Activated T-cell treated with anti-CD3 and anti-CD28 coated beads for 48 hours (primary cell): ENCODE measurements around the gene MRPL1.
"Not testable (repeated sequence)": the region's sequence is repeated elsewhere in the genome, so short reads cannot be mapped to it uniquely, and the experiment has no call there.

Experiments used
- DNase-seq: peaks from one replicate; pipeline ENCODE4 v3.0.0-alpha.2; 2020; ENCODE audit warnings: low read depth

MRPL1 gene

GRCh38 chr4:77849278-77849965, 13.2 kb upstream of the MRPL1 start:
- DNase-seq, result no peak

- DNase-seq, result peak; percentile 45
Measured at GRCh38 chr4:77852892-77853495, 9.6 kb upstream of the MRPL1 start.

- DNase-seq, result no peak
Measured at GRCh38 chr4:77854431-77855111, 8.1 kb upstream of the MRPL1 start.

- no peak for DNase-seq
Measured at GRCh38 chr4:77856152-77856551, 6.5 kb upstream of the MRPL1 start.

GRCh38 chr4:77859256-77859655, 3.4 kb upstream of the MRPL1 start:
- no peak for DNase-seq

GRCh38 chr4:77861495-77861894, 1.1 kb upstream of the MRPL1 start:
- no peak for DNase-seq

- not testable (repeated sequence) for DNase-seq
Measured at GRCh38 chr4:77863341-77863740, 711 bp downstream of the MRPL1 start.

GRCh38 chr4:77865259-77865658, 2.6 kb downstream of the MRPL1 start:
- no peak for DNase-seq

GRCh38 chr4:77872723-77873445, 10.3 kb downstream of the MRPL1 start:
- no peak for DNase-seq

- DNase-seq, result no peak
Measured at GRCh38 chr4:77877167-77877566, 14.5 kb downstream of the MRPL1 start.

- no peak for DNase-seq
Measured at GRCh38 chr4:77877771-77878565, 15.3 kb downstream of the MRPL1 start.

- no peak for DNase-seq
Measured at GRCh38 chr4:77880784-77881183, 18.2 kb downstream of the MRPL1 start.

- DNase-seq, result no peak
Measured at GRCh38 chr4:77881460-77882295, 19.0 kb downstream of the MRPL1 start.

GRCh38 chr4:77893451-77893850, 30.8 kb downstream of the MRPL1 start:
- no peak for DNase-seq

GRCh38 chr4:77899607-77900006, 37.0 kb downstream of the MRPL1 start:
- no peak for DNase-seq

- no peak for DNase-seq
Measured at GRCh38 chr4:77903186-77903585, 40.6 kb downstream of the MRPL1 start.

- no peak for DNase-seq
Measured at GRCh38 chr4:77905651-77906263, 43.1 kb downstream of the MRPL1 start.

GRCh38 chr4:77910676-77911075, 48.0 kb downstream of the MRPL1 start:
- no peak for DNase-seq

GRCh38 chr4:77911091-77911490, 48.5 kb downstream of the MRPL1 start:
- DNase-seq, result no peak

- no peak for DNase-seq
Measured at GRCh38 chr4:77911842-77912450, 49.3 kb downstream of the MRPL1 start.
